Fibroblast of the conjunctiva (primary cell): Measurements from ENCODE around the gene AIG1.
"Not testable (repeated sequence)": the region's sequence is repeated elsewhere in the genome, so short reads cannot be mapped to it uniquely, and the experiment has no call there.

ENCODE experiments used
- DNase-seq: peaks from one replicate; pipeline ENCODE4 v3.0.0-alpha.2; 2010; ENCODE audit warnings: low read depth

Gene AIG1

GRCh38 chr6:143329323-143329722 lies 268.6 kb downstream of the AIG1 start:
- DNase-seq = no peak

DNA sequence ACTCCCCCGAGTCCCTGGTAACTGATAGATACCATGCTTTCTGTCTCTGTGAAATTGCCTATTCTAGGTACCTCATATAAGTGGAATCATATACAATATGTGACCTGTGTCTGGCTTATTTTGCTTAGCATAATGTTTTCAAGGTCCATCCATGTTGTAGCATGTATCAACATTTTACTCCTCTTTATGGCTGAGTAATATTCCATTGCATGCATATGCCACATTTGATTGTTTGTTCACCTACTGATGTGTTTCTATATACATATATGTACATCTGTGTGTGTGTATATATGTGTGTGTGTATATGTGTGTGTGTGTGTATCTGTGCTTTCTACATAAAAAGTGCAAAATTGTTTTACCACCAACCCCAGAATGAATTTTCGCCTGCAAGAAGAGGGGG lies 270.7 kb downstream of the AIG1 start:
- no peak for DNase-seq

DNA sequence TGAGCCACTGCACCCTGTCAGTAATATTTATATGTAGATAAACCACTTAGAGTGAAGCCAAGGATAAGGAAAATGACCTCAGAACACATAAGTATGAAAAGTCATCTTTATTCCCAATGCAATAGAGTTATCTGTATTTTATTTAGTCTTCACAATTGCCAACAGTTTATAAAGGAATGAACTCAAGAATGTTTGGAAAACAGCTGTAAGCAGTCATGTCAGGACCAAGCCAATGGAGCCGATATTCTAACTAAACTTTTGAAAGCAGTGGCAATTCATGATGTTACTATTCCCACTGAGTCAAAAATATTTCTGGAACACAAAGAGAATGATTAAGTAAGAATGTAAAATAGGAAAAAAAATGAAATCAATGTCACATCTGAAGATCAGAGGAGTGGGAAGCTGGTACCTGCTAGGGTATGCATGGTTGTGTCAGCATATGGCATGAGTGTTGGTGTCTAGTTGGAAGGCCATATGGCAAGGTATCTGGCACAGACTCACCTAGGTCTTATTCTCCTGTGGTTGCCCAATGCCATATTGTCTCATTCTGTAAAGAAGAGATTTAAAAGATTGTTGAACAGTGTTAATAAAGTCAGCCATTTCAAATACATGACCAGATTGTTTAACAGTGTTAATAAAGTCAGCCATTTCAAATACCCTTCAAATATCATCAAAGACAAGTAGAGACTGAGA lies 271.6 kb downstream of the AIG1 start:
- no peak for DNase-seq

- DNase-seq = no peak
Observed at GRCh38 chr6:143333081-143333480, 272.4 kb downstream of the AIG1 start.

GRCh38 chr6:143333749-143334520 lies 273.2 kb downstream of the AIG1 start:
- DNase-seq = no peak

GRCh38 chr6:143335865-143336264 lies 275.2 kb downstream of the AIG1 start:
- no peak for DNase-seq

GRCh38 chr6:143336446-143337152 lies 275.9 kb downstream of the AIG1 start:
- no peak for DNase-seq

GRCh38 chr6:143337201-143337949 lies 276.7 kb downstream of the AIG1 start:
- no peak for DNase-seq

GRCh38 chr6:143339223-143339622 lies 278.5 kb downstream of the AIG1 start:
- DNase-seq = no peak

DNA sequence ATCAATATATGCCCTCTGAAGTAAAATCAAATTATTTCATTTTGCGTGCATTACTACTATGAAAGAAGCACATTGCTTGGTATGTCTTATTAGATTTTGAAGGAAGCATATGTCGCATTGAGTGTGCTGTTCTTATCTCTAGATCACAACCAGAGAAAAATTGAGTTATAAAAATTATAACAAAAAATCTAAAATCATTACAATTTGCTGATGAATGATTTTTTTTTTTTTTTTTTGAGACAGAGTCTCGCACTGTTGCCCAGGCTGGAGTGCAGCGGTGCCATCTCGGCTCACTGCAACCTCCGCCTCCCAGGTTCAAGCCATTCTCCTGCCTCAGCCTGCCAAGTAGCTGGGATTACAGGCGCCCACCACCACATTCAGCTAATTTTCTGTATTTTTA lies 284.8 kb downstream of the AIG1 start:
- not testable (repeated sequence) for DNase-seq

- no peak for DNase-seq
Observed at GRCh38 chr6:143346004-143346403, 285.3 kb downstream of the AIG1 start.

DNA sequence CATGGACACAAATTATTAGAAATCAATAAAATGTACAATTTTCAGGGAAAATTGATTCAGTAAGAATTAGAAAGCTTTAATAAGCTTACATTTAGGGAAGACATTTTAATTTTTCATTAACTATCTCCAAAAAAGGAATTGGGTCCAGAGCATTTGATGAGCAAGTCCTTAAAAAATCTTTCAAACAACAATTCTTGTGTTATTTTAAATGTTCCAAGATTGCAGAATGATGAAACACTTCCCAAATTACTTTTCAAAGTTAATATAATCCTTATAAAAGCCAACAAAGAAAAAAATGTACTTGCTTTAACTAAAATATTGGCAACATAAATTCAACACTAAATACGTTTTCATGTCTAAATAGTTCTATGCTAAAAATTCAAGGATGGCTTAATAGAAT lies 287.8 kb downstream of the AIG1 start:
- DNase-seq = no peak

- no peak for DNase-seq
Observed at GRCh38 chr6:143349530-143349929, 288.8 kb downstream of the AIG1 start.

- no peak for DNase-seq
Observed at GRCh38 chr6:143356101-143356880, 295.6 kb downstream of the AIG1 start.

DNA sequence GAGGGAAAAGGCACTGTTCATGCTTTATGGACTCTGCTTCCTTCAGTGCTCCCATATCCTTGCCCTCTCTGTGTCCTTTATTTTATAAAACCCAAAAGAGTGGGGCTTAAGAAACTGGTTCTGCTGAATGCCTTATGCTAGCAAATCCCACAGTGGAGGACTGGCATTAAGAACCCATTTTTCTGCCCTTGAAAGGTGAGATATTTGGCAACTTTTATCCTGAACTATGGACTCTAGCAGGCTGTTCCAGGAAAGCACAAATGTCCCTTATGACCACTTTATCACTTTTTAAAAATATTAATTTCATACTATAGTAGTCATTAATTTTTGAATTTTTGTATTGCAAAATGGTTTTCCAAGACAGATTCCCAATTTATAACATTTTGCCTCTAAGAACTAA lies 296.5 kb downstream of the AIG1 start:
- DNase-seq = no peak

GRCh38 chr6:143357561-143358255 lies 297.0 kb downstream of the AIG1 start:
- DNase-seq = no peak

GRCh38 chr6:143361536-143362191 lies 301.0 kb downstream of the AIG1 start:
- no peak for DNase-seq

DNA sequence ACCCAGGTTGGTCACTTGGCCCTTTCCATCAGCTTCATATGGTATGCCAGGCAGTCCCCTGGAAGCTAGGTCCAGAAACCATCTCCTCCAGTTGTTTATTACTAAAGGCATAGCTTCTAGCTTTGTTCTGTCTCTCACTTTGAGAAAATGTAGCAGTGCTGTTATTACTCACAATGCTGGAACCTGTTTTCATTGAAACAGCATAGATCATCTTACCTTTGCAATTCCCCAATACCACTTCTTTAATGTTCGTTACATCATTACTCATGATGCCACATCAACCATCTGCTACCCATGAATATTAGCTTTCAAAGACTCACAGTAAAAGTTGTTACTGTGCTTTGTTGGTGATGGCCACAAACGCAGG lies 301.5 kb downstream of the AIG1 start:
- DNase-seq = no peak

DNA sequence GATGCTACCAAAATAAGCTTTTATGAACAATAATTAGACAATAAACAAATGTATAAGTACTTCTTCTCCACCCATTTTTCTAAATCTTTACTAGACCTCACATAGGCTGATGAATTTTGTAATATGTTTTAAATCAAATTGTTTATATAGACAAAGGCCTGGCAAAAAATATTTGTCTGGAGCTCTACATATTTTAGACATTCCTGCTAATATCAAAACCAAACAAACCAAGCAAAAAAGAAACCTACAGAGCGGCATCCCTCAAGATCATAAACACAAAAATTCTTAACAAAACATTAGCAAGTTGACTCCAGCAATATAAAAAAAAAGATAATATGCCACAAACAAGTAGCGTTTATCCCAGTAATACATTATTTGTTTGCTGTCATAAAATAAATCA lies 302.6 kb downstream of the AIG1 start:
- no peak for DNase-seq

- DNase-seq = no peak
Observed at GRCh38 chr6:143368426-143368825, 307.7 kb downstream of the AIG1 start.
